HuH-7.5 (cell line): ENCODE data around the gene SHC1.

Source experiments
- DNase-seq: peaks from one replicate; pipeline ENCODE4 v3.0.0; 2011; ENCODE audit warnings: low spot score

The SHC1 gene

GRCh38 chr1:154937085-154937987 lies 33.2 kb downstream of the SHC1 start:
- peak; percentile 89 for DNase-seq

GRCh38 chr1:154936555-154937084 lies 33.9 kb downstream of the SHC1 start, which contains the start of gene PMVK:
Gene PMVK, minus strand, starts transcription at chr1:154936719. Its CDS starts 34 bp downstream, at chr1:154936685.
- DNase-seq: peak; percentile 94

- no peak for DNase-seq
Measured at GRCh38 chr1:154935749-154936554, 34.6 kb downstream of the SHC1 start.

- DNase-seq: no peak
Measured at GRCh38 chr1:154934358-154934948, 36.1 kb downstream of the SHC1 start.

GRCh38 chr1:154931940-154932487 lies 38.5 kb downstream of the SHC1 start:
- DNase-seq: no peak

- no peak for DNase-seq
Measured at GRCh38 chr1:154926201-154926600, 44.3 kb downstream of the SHC1 start.

GRCh38 chr1:154925335-154926170 lies 45.0 kb downstream of the SHC1 start:
- DNase-seq: no peak

- DNase-seq: no peak
Measured at GRCh38 chr1:154923695-154924094, 46.9 kb downstream of the SHC1 start.

GRCh38 chr1:154913273-154913672 lies 57.3 kb downstream of the SHC1 start:
- no peak for DNase-seq

GRCh38 chr1:154912755-154913154 lies 57.8 kb downstream of the SHC1 start:
- DNase-seq: no peak
